Panc1 (cell line): Measurements from ENCODE around the gene RCOR1. TPM values are rescaled to one million over a fixed set of nuclear protein-coding genes. Genes with fewer than 3 reads are reported as not detected.

Experiments used
- ATAC-seq: fragments of 200-7000 bp; cut with Tn5 transposase; 2 replicates; pipeline ENCODE4 v1.9.1; 2020; ENCODE audit warnings: mild to moderate bottlenecking, moderate library complexity
- BruUV-seq: library from RNA; stranded (reverse); fragments of 400-500 nt; replicated peaks from 2 replicates; lab custom pipeline; 2021; lab: Mats Ljungman, UMichigan
- CTCF ChIA-PET: fragments of 300-600 bp; sonication (Branson Sonifier 250); formaldehyde crosslinking; loops from one replicate; lab custom pipeline; 2022; ENCODE audit warnings: antibody characterized with exemption; lab: Charles Lee
- POLR2A ChIA-PET: fragments of 300-600 bp; sonication (Branson Sonifier 250); formaldehyde crosslinking; loops from one replicate; lab custom pipeline; 2022; ENCODE audit warnings: antibody characterized with exemption; lab: Charles Lee
- DNase-seq: peaks from one replicate; pipeline ENCODE4 v3.0.0-alpha.2; 2010; ENCODE audit warnings: low read depth, low spot score
- H3K27ac ChIP-seq: 2 replicates; pipeline ENCODE4 v1.5.1; 2011; ENCODE audit warnings: mild to moderate bottlenecking, low read length, inconsistent platforms
- H3K27me3 ChIP-seq: fragments of 200-500 bp; sonication (Bioruptor generic); 2 replicates; pipeline ENCODE4 v1.6.0; 2014; ENCODE audit warnings: low read length, inconsistent platforms; ENCODE audit not compliant: control insufficient read depth, insufficient read depth
- H3K36me3 ChIP-seq: fragments of 200-500 bp; sonication (Bioruptor generic); 2 replicates; pipeline ENCODE4 v1.5.1; 2014; ENCODE audit warnings: inconsistent platforms, mild to moderate bottlenecking, low read length, moderate library complexity; ENCODE audit not compliant: control insufficient read depth, insufficient read depth
- H3K4me1 ChIP-seq: 2 replicates; pipeline ENCODE4 v1.5.1; 2011; ENCODE audit warnings: inconsistent platforms, mild to moderate bottlenecking, low read length, moderate library complexity; ENCODE audit not compliant: control insufficient read depth, insufficient read depth
- H3K4me3 ChIP-seq, 2 experiments: 2 replicates each; pipeline ENCODE4 v1.5.1; 2011 to 2012; ENCODE audit warnings: low read depth in 2 of 2, low read length in 2 of 2, mild to moderate bottlenecking in 2 of 2, inconsistent platforms in 1 of 2, moderate library complexity in 1 of 2
- H3K9me3 ChIP-seq: fragments of 200-500 bp; sonication (Bioruptor generic); 2 replicates; pipeline ENCODE4 v1.5.1; 2014; ENCODE audit warnings: low read depth, mild to moderate bottlenecking, inconsistent platforms, low read length, moderate library complexity; ENCODE audit not compliant: control insufficient read depth, insufficient read depth
- POLR2AphosphoS5 ChIP-seq: IDR thresholded peaks from 2 replicates; pipeline ENCODE4 v1.6.1; 2012; ENCODE audit warnings: mild to moderate bottlenecking, low read depth, low read length, moderate library complexity
- SIN3A ChIP-seq: IDR thresholded peaks from 2 replicates; pipeline ENCODE4 v1.6.1; 2012; ENCODE audit warnings: low read depth, mild to moderate bottlenecking, low read length, moderate library complexity, borderline replicate concordance; ENCODE audit not compliant: insufficient read depth
- TCF7L2 ChIP-seq: IDR thresholded peaks from 2 replicates; pipeline ENCODE4 v1.6.1; 2011; ENCODE audit warnings: mild to moderate bottlenecking, low read depth, low read length, inconsistent platforms
- in situ Hi-C: cut with HindIII; loops from 2 replicates; pipeline ENCODE4 v1.10.0; 2016; ENCODE audit warnings: low sequenced_read_pairs, low pct_unique_long_range_greater_than_20kb
- intact Hi-C: fragments of 100-400 bp; cut with micrococcal nuclease; formaldehyde crosslinking; loops from one replicate; pipeline ENCODE4 v1.10.0; 2022; ENCODE audit not compliant: unreplicated experiment
- total RNA-seq: library from RNA; stranded (reverse); gene quantifications from one replicate; pipeline ENCODE4 v1.2.1, GENCODE V29; 2021; ENCODE audit not compliant: unreplicated experiment
- TF ChIP-seq, protein P1 (sequence below), 2 experiments: IDR thresholded peaks; 2 replicates each; pipeline ENCODE4 v1.6.1; 2011 to 2012; ENCODE audit warnings: low read depth in 2 of 2, control low read depth in 1 of 2, low read length in 1 of 2, mild to moderate bottlenecking in 1 of 2, moderate library complexity in 1 of 2; ENCODE audit not compliant: insufficient read depth in 1 of 2
- TF ChIP-seq, protein P2 (sequence below): fragments of 450-650 bp; IDR thresholded peaks from 2 replicates; pipeline ENCODE4 v1.5.1; 2017; ENCODE audit warnings: mild to moderate bottlenecking

RCOR1 gene
- total RNA-seq, 1 experiment from 2014 or later, result 27.1 TPM

DNA sequence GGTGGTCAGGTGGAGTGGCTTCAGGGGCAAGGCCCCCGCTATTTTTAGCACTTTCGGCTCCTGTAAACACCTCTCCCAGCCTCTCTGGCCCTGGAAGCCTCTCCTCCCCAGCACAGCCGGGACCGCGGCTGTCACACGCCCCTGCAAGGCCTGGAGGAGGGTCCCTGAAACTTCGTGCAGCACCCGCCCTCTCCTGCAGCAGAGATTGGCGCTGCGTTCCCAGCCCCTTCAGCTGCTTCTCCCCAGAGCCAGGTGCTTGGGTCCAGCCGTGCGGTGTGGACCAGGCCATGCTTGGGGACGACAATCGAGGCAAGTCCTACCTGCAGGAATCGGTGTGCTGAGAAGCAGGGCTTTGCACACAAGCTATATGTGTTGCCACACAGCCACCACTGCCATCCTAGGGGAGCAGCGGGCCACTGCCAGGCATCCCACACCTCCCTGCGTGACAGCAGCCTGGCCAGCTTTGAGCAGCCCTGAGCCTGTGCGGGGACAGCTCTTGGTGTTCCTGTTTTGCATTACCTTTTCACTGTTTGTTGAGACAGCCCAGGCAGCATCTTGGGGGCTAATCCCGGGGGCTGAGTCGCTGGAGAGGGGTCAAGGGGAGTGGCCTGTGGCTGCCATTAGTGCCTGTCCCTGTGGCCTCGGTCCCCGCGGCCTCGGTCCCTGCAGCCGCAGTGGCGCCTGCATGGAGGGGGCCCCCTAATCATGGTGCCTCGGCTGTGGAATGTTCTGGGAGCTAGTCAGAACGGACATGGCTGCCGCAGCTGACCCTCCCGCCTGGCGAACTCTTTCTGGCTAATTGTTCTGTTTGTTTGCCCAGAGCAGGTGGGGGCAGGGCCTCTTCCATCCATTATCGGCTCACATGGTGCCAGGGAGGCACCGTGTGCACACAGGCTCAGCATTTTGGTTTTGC lies 157.2 kb downstream of the RCOR1 start:
- Histone ChIP-seq H3K27ac (no peak overlapping the region), H3K4me1 (no peaks in the 10 kb centered on the region), H3K27me3 (no peaks in the 10 kb centered on the region), H3K9me3 (no peaks in the 10 kb centered on the region), H3K4me3 (no peak overlapping the region), H3K36me3 (no peaks in the 10 kb centered on the region)
- intact Hi-C loops (no loop called here), in situ Hi-C loops (no loop called here)
- BruUV-seq, result no TSS peak
- no peak for DNase-seq
- ChIA-PET CTCF (no interaction called here), POLR2A (no interaction called here)
- no peak for ATAC-seq
- TF ChIP-seq, protein P1, sequence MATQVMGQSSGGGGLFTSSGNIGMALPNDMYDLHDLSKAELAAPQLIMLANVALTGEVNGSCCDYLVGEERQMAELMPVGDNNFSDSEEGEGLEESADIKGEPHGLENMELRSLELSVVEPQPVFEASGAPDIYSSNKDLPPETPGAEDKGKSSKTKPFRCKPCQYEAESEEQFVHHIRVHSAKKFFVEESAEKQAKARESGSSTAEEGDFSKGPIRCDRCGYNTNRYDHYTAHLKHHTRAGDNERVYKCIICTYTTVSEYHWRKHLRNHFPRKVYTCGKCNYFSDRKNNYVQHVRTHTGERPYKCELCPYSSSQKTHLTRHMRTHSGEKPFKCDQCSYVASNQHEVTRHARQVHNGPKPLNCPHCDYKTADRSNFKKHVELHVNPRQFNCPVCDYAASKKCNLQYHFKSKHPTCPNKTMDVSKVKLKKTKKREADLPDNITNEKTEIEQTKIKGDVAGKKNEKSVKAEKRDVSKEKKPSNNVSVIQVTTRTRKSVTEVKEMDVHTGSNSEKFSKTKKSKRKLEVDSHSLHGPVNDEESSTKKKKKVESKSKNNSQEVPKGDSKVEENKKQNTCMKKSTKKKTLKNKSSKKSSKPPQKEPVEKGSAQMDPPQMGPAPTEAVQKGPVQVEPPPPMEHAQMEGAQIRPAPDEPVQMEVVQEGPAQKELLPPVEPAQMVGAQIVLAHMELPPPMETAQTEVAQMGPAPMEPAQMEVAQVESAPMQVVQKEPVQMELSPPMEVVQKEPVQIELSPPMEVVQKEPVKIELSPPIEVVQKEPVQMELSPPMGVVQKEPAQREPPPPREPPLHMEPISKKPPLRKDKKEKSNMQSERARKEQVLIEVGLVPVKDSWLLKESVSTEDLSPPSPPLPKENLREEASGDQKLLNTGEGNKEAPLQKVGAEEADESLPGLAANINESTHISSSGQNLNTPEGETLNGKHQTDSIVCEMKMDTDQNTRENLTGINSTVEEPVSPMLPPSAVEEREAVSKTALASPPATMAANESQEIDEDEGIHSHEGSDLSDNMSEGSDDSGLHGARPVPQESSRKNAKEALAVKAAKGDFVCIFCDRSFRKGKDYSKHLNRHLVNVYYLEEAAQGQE (IDR thresholded peaks at IDR 0.05; ENCODE audit: insufficient read depth in 1 of 2, low read depth in 2 of 2, low read length in 1 of 2), result no peak
- TF ChIP-seq POLR2AphosphoS5 (no peak), SIN3A (no peak), TCF7L2 (no peak)
- TF ChIP-seq, protein P2, sequence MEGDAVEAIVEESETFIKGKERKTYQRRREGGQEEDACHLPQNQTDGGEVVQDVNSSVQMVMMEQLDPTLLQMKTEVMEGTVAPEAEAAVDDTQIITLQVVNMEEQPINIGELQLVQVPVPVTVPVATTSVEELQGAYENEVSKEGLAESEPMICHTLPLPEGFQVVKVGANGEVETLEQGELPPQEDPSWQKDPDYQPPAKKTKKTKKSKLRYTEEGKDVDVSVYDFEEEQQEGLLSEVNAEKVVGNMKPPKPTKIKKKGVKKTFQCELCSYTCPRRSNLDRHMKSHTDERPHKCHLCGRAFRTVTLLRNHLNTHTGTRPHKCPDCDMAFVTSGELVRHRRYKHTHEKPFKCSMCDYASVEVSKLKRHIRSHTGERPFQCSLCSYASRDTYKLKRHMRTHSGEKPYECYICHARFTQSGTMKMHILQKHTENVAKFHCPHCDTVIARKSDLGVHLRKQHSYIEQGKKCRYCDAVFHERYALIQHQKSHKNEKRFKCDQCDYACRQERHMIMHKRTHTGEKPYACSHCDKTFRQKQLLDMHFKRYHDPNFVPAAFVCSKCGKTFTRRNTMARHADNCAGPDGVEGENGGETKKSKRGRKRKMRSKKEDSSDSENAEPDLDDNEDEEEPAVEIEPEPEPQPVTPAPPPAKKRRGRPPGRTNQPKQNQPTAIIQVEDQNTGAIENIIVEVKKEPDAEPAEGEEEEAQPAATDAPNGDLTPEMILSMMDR, result no peak

GRCh38 chr14:102750376-102750775 lies 157.9 kb downstream of the RCOR1 start:
- Histone ChIP-seq H3K36me3 (no peaks in the 10 kb centered on the region), H3K4me3 (no peak overlapping the region), H3K4me1 (no peaks in the 10 kb centered on the region), H3K9me3 (no peaks in the 10 kb centered on the region), H3K27ac (no peak overlapping the region), H3K27me3 (no peaks in the 10 kb centered on the region)
- intact Hi-C loops, result no loop called here
- ChIA-PET CTCF (no interaction called here), POLR2A (no interaction called here)
- BruUV-seq, result no TSS peak
- TF ChIP-seq TCF7L2, result no peak
- TF ChIP-seq, protein P1 (IDR thresholded peaks at IDR 0.05; ENCODE audit: insufficient read depth in 1 of 2, low read depth in 2 of 2, low read length in 1 of 2), result no peak
- no peak for TF ChIP-seq POLR2AphosphoS5
- no peak for TF ChIP-seq SIN3A
- TF ChIP-seq, protein P2, result no peak
- DNase-seq (no peak), ATAC-seq (no peak)
- in situ Hi-C loops, result no loop called here
